Ovary (tissue), 9 donors: ENCODE measurements around the gene VAPB. TPM values are rescaled to one million over a fixed set of nuclear protein-coding genes. Genes with fewer than 3 reads are reported as not detected.

Experiments used
- DNase-seq, 5 donors: peaks; one replicate each; pipeline ENCODE4 v3.0.0-alpha.2; 2019 to 2020
- H3K27ac ChIP-seq, 2 donors: fragments of 200-600 bp; one replicate each; pipeline versions ENCODE4 v1.5.1 to v1.8.0; 2019 to 2022
- H3K27me3 ChIP-seq: fragments of 200-600 bp; one replicate; pipeline ENCODE4 v1.8.0; 2022
- H3K36me3 ChIP-seq: fragments of 200-600 bp; sonication (generic); one replicate; pipeline ENCODE4 v1.5.1; 2019
- H3K4me1 ChIP-seq: one replicate; pipeline ENCODE4 v1.8.1; 2013; ENCODE audit warnings: mild to moderate bottlenecking, moderate library complexity; ENCODE audit not compliant: insufficient read depth
- H3K4me3 ChIP-seq: fragments of 200-600 bp; sonication (generic); one replicate; pipeline ENCODE4 v1.5.1; 2017
- H3K9me3 ChIP-seq, 2 donors: fragments of 200-600 bp in 1 of 2; sonication (generic) in 1 of 2; one replicate each; pipeline versions ENCODE4 v1.5.1 to v1.8.1; 2013 to 2019; ENCODE audit warnings: mild to moderate bottlenecking in 1 of 2, moderate library complexity in 1 of 2
- CTCF ChIP-seq, 3 donors: fragments of 450-650 bp in 2 of 3; fragments of 200-600 bp in 1 of 3; IDR thresholded peaks; one replicate each; pipeline versions ENCODE4 v1.5.1 to v1.8.0; 2016 to 2022; ENCODE audit warnings: antibody characterized with exemption in 3 of 3, mild to moderate bottlenecking in 1 of 3
- EP300 ChIP-seq: sonication (generic); formaldehyde crosslinking; IDR thresholded peaks from one replicate; pipeline ENCODE4 v1.6.1; 2017; ENCODE audit warnings: antibody characterized with exemption
- POLR2A ChIP-seq: fragments of 450-650 bp; IDR thresholded peaks from one replicate; pipeline ENCODE4 v1.6.1; 2017; ENCODE audit warnings: antibody characterized with exemption, mild to moderate bottlenecking, moderate library complexity
- WGBS, 3 donors: extraction: QIAGEN DNeasy Blood & Tissue Kit in 1 of 3; methylation state at CpG; one replicate each; pipeline versions ENCODE4 v1.1.5 to v1.1.7; 2013 to 2017; 5-methylcytosine and 5-hydroxymethylcytosine counted together
- intact Hi-C, 4 donors: fragments of 100-400 bp; cut with DNase I; formaldehyde crosslinking; loops; one replicate each; pipeline versions ENCODE4 v1.11.0 to v1.15.1; 2022 to 2023
- polyA plus RNA-seq, 2 donors: library from polyadenylated mRNA; stranded (reverse); fragments of 200-250 nt in 1 of 2; fragments of 350-450 nt in 1 of 2; fragmentation: Illumina TruSeq in 1 of 2; extraction: RNeasy Lipid Tissue Mini Kit (QIAGEN cat#74804) in 1 of 2; gene quantifications; one replicate each; pipeline ENCODE4 v1.2.3, GENCODE V29; 2013 to 2014
- total RNA-seq, 7 donors: library from RNA; depleted of rRNA in 2 of 7; stranded (reverse); fragments of >200 nt in 2 of 7; fragmentation: NEBNext Ultra II Directional in 3 of 7; extraction: Animal tissue kit (Norgen Biotek cat#: 25700) in 3 of 7; gene quantifications; one replicate each; pipeline versions ENCODE4 v1.1.0 to v1.2.4, GENCODE V29; 2016 to 2023
- donor health status: DM: no; HTN: no; CAD: no; lungs with moderate emphysema.
- donor health status: DM: no; HTN: no; CAD: no.
- donor health status: Bipolar disorder and iron deficiency.
- donor health status: DM: yes; HTN: yes; CAD: no.
- donor health status: DM: no; HTN: no; CAD: no.
- donor health status: DM: yes; HTN: yes; CAD: no.

VAPB gene
- total and polyA plus RNA-seq, 9 donors: 11.8 to 81.6 (median 47.5) TPM

- Histone ChIP-seq H3K4me1 (no peaks in the 10 kb centered on the region), H3K4me3 (no peak overlapping the region), H3K27ac (no peak overlapping the region), H3K27me3 (no peaks in the 10 kb centered on the region), H3K9me3 (no peaks in the 10 kb centered on the region), H3K36me3 (no peaks in the 10 kb centered on the region)
- no peak for DNase-seq
- intact Hi-C loops: no loop called here
- TF ChIP-seq EP300 (no peak), CTCF (IDR thresholded peaks at IDR 0.05) (no peak), POLR2A (no peak)
Measured at GRCh38 chr20:58441723-58442122, 52.7 kb downstream of the VAPB start.

GRCh38 chr20:58444746-58445255 lies 55.8 kb downstream of the VAPB start:
- Histone ChIP-seq H3K4me1 (peaks cover 2% of the 10 kb centered on the region), H3K27me3 (no peaks in the 10 kb centered on the region), H3K36me3 (no peaks in the 10 kb centered on the region), H3K4me3 (no peak overlapping the region), H3K27ac (no peak overlapping the region), H3K9me3 (no peaks in the 10 kb centered on the region)
- no peak for DNase-seq
- intact Hi-C loops: no loop called here
- WGBS, 3 donors: 92 to 97% (median 95%) methylated on average over 5 of the region's 5 CpGs
- TF ChIP-seq POLR2A: no peak
- TF ChIP-seq CTCF (IDR thresholded peaks at IDR 0.05): no peak
- no peak for TF ChIP-seq EP300

- TF ChIP-seq EP300: no peak
- TF ChIP-seq CTCF (IDR thresholded peaks at IDR 0.05): no peak
- TF ChIP-seq POLR2A: no peak
- Histone ChIP-seq H3K36me3 (no peaks in the 10 kb centered on the region), H3K4me3 (no peak overlapping the region), H3K4me1 (peaks cover 2% of the 10 kb centered on the region), H3K9me3 (no peaks in the 10 kb centered on the region), H3K27me3 (no peaks in the 10 kb centered on the region), H3K27ac (no peak overlapping the region)
- intact Hi-C loops: no loop called here
- WGBS, 3 donors: 86 to 89% (median 88%) methylated on average over 6 of the region's 6 CpGs
- no peak for DNase-seq
Measured at GRCh38 chr20:58446264-58446959, 57.4 kb downstream of the VAPB start.

- H3K36me3 ChIP-seq: no peaks in the 10 kb centered on the region
- intact Hi-C loops: no loop called here
- no peak for TF ChIP-seq CTCF (IDR thresholded peaks at IDR 0.05)
- no peak for TF ChIP-seq POLR2A
- no peak for TF ChIP-seq EP300
- H3K4me1 ChIP-seq: peaks cover 2% of the 10 kb centered on the region
- WGBS, 3 donors: 87 to 88% (median 88%) methylated on average over 7 of the region's 7 CpGs
- DNase-seq: no peak
- H3K9me3 ChIP-seq: no peaks in the 10 kb centered on the region
- H3K4me3 ChIP-seq: no peak overlapping the region
- no peak overlapping the region for H3K27ac ChIP-seq
- no peaks in the 10 kb centered on the region for H3K27me3 ChIP-seq
Measured at GRCh38 chr20:58446960-58447265, 57.9 kb downstream of the VAPB start.
